CD4-positive, alpha-beta T cell treated with Interleukin-6 at 100 ng/mL for 8 hours (primary cell): ENCODE results near the gene CACNB2.

Source experiments
- DNase-seq: peaks from one replicate; pipeline ENCODE4 v3.0.0-alpha.2; 2020; ENCODE audit warnings: mixed read lengths, low spot score

Gene CACNB2

GRCh38 chr10:18514537-18514936 is 374.3 kb downstream of the CACNB2 start:
- DNase-seq, result no peak

GRCh38 chr10:18516851-18517250 is 376.6 kb downstream of the CACNB2 start:
- DNase-seq, result no peak

DNA sequence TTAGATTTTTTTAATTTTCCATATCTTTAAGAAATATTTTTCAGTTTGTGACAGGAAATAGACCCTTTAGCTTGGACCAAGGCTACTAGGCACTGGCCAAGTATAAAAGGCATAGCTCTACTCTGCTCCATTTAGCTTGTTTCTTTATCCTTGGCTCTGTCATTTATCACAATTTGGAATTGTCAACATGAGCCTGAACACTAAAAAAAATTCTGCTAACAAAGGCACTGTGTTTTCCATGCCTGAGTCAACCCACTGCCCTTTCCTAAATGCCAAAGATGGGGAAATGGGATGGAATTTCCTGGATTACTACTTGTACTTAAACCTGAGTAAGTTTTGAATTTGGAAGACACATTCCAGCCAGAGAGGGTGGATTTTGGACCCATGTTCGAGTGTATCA is 382.8 kb downstream of the CACNB2 start:
- DNase-seq, result no peak

DNA sequence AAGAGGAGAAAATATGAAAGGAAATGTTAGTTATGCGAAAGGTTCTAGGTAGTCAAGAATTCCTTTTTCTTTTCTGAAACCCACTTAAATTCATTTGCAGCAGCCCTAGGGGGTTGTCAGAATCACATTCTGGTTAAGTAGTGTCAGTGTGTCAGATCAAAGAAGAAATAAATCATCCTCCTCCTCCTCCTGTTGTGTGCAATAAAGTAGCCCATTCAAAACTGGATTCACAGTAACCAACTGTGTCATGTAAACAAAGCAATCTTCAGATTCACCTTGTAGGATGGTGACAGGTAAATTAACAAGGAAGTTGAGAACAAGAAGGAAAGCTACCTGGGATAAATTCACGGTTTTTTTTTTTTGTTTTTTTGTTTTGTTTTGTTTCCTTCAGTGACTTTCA is 383.6 kb downstream of the CACNB2 start:
- no peak for DNase-seq

DNA sequence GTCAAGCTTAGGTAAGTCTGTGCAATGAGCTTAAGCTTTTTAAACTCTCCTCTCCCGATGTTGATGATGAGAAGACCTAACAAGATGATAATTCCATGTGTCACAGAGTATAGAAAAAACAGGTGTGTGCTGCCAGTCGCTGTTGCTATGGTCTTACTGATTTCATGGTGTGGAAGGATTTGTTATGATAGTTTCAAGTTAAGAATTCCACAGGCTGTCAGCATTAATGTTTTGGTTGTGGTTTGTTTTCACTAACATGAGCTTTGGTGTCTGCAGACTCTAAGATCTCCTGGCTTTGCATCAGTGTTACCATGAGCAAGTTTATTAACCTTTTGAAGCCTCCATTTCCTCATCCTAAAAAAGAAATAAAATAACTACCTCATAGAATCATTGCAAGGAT is 387.5 kb downstream of the CACNB2 start:
- no peak for DNase-seq

DNA sequence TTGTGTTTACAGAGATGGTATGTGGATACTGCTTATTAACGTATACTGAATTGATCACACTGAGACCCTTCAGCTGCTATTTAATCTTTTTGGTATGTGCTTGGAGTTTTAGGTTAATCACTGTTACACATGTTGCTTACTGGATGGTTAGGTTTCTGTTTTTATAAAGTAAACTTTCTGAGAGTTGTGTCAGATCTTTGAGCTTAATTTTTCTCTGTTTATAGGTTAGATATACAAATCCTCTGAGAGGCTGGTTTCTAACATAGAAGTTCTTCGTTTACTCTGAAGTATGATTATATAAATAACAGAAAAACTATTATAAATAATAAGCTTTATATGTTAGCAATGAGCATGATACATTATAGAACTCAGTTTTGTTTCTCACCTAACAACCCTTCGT is 388.1 kb downstream of the CACNB2 start:
- DNase-seq, result no peak

GRCh38 chr10:18532881-18533535 is 392.8 kb downstream of the CACNB2 start:
- no peak for DNase-seq

- no peak for DNase-seq
Measured at GRCh38 chr10:18533896-18534295, 393.7 kb downstream of the CACNB2 start.

DNA sequence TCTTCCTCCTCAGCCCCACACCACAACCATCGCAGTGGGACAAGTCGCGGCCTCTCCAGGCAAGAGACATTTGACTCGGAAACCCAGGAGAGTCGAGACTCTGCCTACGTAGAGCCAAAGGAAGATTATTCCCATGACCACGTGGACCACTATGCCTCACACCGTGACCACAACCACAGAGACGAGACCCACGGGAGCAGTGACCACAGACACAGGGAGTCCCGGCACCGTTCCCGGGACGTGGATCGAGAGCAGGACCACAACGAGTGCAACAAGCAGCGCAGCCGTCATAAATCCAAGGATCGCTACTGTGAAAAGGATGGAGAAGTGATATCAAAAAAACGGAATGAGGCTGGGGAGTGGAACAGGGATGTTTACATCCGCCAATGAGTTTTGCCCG is 399.1 kb downstream of the CACNB2 start:
- DNase-seq, result no peak

- no peak for DNase-seq
Measured at GRCh38 chr10:18540195-18540594, 400.0 kb downstream of the CACNB2 start.

DNA sequence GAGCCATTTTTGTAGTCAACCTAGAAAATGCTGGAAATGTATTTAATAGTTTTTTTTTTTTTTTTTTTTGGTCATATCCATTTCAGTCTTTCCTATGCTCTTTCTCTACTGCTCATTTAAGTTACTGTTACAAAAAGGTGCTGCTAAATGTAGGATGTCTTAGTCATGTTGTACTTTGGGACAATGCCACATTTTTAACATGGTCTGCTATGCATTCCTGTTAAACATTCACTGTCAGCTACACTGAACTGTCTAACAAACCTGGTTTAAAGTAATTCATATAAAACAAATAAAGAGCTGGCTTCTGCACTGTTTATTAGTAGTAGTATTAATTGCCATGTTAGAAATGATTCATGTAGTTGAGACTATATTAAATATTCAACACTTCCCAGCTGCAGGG is 402.6 kb downstream of the CACNB2 start:
- DNase-seq, result no peak

DNA sequence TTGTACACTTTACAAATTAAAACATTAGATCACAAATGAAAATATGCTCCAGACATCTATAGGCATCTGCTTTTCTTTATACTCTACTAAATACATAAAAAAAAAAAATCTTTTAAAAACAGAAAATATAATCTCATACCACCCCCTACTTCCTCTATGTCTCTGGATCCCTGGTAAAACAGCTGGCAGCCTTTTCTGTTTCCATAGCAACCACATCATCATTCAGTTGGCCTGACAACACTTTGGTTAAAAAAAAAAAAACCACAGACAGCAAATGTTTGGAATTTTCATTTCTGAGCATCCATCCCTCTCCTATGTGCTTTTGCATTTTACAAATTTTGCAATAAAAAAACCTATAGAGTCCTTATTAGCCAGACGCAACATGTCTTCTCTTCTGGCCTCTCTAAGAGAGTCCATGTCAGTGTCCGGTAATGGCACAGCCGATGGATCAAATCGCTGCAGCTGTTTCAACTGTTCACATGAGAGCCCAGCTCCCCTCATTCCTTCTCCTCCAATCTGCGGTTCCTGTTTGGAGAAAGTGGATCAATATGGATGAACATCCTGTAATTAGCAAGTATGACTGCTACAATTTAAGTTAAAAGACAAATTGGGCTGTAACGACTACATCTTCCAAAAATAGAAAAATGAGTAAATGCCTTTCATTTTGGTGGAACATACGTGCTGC is 405.5 kb downstream of the CACNB2 start:
- DNase-seq, result no peak

DNA sequence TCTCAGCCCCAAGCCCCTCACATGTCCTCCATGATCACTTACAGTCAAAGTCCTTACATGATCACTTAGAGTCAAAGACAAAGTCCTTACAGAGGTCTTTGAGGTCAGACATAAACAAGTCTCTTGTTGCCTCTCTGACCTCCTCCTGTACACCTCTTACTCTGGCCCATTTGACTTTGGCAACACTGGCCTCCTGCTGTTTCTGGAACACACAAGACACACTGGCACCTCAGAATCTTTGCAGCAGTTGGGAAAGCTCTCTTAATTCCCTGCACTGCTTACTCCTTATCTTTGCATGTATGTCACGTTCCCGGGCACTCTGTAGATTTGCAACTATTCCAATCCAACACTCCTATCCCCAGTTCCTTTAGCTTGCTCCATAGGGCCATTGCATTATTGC is 408.9 kb downstream of the CACNB2 start:
- DNase-seq, result no peak

GRCh38 chr10:18551473-18551872 is 411.2 kb downstream of the CACNB2 start:
- no peak for DNase-seq

DNA sequence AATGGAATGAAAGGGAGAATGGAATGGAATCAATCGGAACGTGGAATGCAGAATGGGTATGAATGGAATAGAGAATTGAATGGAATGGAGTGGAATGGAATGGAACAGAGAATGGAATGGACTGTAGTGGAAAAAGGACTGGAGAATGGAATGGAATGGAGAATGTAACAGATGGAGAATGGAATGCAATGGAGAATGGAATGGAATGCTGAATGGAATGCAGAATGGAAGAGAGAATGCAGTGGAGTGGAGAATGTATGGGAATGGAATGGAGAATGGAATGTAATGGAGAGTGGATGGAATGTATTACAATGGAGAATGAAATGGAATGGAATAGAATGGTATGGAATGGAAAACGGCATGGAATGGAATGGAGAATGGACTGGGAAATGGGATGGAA is 414.3 kb downstream of the CACNB2 start:
- DNase-seq, result no peak

DNA sequence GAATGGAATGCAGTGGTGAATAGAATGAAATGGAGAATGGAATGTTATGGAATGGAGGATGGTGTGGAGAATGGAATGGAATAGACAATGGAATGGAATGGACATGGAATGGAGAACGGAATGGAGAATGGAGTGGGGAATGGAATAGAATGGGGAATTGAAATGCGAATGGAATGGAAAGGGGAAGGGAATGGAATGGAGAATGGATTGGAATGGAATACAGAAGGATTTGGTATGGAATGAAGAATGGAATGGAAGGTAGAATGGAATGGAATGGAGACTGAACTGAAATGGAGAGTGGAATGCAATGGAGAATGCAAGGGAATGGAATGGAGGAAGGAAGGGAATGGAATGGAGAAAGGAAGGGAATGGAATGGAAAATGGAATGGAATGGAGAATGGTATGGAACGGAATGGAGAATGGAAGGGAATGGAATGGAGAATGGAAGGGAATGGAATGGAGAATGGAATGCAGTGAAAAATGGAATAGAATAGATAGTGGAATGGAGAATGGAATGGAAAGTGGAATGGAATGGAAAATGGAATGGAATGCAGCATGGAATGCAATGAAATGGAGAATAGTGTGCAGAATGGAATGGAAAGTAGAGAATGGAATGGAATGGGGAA is 416.4 kb downstream of the CACNB2 start:
- no peak for DNase-seq

DNA sequence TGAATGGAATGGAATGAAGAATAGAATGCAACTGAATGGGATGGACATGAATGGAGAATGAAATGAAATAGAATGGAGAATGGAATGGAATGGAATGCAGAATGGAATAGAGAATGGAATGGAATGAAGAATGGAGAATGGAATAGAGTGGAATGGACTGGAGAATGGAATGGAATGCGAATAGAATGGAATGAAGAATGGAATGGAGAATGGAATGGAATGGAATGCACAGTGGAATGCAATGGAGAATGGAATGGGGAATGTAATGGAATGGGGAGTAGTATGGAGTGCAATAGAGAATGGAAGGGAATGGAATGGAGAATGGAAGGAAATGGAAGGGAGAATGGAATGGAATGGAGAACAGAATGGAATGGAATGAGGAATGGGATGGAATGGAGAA is 417.7 kb downstream of the CACNB2 start:
- no peak for DNase-seq

DNA sequence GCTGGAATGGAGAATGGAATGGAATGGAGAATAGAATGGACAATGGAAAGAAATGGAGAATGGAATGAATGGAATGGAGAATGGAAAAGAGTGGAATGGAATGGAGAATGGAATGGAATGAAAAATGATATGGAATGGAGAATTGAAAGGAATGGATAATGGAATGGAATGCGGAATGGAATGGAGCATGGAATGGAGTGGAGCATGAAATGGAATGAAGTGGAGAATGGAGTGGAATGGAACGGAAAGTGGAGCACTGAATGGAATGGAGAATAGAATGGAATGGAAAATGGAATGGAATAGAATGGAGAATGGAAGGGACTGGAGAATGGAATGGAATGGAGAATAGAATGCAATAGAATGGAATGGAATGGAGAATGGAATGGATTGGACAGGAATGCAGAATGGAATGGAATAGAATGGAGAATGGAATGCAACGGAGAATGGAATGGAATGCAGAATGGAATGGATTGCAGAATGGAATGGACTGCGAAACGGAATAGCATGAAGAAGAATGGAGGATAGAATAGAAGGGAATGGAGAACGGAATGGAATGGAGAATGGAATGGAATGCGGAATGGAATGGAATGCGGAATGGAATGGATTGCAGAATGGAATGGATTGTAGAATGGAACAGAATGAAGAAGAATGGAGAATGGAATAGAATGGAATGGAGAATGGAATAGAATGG is 421.8 kb downstream of the CACNB2 start:
- no peak for DNase-seq

DNA sequence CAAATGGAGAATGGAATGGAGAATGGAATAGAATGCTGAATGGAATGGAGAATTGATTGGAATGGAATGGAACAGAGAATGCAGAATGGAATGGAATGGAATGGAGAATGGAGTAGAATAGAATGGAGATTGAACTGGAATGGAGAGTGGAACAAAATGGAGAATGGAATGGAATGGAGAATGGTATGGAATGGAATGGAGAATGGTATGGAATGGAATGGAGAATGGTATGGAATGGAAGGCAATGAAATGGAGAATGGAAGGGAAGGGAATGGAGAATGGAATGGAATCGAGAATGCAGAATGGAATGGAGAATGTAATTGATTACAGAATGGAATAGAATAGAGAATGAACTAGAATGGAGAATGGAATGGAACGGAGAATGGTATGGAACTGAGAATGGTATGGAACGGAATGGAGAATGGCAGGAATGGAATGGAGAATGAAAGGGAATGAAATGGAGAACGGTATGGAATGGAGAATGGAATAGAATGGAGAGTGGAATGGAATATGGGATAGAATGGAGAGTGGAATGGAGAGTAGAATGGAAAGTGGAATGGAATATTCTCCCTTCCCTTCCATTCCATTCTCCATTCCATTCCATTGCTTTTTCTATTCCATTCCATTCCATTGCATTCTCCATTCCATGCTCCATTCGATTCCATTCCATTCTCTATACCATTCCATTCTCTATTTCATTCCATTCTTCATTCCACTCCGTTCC is 422.9 kb downstream of the CACNB2 start:
- DNase-seq, result no peak

- DNase-seq, result no peak
Measured at GRCh38 chr10:18565006-18565405, 424.8 kb downstream of the CACNB2 start.

- DNase-seq, result no peak
Measured at GRCh38 chr10:18566177-18566576, 426.0 kb downstream of the CACNB2 start.

- no peak for DNase-seq
Measured at GRCh38 chr10:18567343-18567856, 427.2 kb downstream of the CACNB2 start.
